Colon (tissue), 2 donors: Measurements from ENCODE around the gene UMAD1.

ENCODE experiments used
- FAIRE-seq: peaks from 2 replicates; lab custom pipeline; 2012; peaks lifted over from hg19 to GRCh38; lab: Jason Lieb, UNC
- donor health status: control.
- donor health status: control.

The UMAD1 gene

DNA sequence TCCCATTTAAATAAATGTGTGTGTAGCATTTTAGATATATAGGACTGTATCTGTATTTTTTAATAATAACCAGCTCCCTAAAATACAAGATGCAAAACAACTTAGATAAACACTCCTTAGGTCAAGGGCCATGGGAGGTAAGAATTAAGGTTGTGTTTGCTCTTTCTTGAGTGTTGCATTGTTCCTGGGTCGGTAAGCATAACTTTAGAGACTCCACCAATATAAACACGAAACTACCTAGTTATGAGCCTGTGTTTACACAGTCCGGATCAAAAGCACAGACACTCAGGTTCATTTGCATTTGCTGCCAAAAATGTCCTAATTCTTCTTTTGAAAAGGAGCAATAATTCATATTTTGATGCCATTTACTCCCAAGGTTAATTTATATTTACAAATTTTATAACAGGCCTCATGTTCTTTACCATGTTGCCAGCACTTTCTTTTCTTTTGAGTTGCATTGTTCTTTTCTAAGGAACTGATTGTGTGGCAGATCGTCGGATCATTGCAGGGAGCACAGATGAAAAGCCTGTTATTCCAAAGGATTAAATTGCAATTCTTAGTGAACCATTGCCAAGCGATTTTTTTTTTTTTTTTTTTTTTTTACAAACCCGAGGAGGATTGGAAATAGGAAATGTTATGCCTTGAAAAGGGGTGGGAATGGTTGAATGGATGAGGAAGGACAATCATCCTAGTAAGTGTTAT lies 282.3 kb downstream of the UMAD1 start:
- FAIRE-seq = no peak

DNA sequence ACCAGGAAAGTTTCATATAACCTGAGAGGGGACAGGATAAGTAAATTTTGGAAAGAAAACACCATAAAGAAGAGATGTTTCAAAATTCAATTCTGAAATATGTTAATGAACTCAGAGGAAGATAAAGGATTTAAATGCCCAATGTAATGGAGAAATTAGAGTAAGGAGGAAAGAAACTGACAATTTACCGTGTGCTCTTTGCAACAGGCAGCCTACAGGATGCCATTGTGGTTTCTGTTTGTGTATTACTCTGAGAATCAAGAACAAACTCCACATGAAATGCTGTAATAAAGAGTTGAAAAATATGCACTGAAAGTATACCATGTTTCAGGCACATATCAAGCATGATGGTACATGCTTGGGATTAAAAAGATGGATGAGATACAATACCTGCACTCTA lies 283.3 kb downstream of the UMAD1 start:
- FAIRE-seq = no peak

DNA sequence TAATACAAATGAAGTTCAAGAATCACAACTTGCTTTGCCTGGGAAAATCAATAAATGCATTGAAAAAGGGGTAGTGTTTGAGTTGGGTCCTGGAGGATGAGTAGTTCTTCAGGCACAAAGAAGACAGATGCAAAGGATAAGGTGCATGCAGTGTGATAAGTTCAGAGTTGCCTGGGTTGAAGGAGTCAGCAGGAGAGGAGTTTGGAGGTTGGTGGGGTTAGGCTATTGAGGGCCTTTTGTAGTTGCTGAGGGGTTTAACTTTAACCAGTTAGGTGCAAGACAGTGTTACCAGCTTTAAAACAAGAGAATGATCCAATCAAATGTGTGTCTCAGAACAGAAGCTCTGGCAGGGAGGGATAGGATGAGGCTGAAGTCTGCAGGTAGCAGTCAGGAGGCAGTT lies 283.8 kb downstream of the UMAD1 start:
- no peak for FAIRE-seq
